Measurements from ENCODE around the gene GSTK1.

Gene GSTK1

DNA sequence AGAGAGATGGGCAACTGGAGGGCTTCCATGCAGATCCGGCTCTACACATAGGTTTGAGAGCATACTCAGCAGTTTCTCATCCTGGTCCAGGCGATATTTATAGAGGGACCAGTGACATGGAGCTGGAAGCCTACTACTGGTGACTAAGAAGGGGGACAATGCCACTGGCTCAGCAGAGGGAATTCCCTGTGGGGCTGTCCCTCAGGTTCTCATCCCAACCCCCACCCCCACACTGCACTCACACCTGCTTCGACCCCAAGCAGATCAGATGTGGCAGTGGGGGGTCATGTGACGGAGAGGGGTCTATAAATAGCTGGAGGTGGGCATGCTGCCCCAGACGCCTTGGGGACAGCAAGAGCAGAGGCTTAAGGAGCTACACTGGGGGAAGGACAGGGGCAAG, 52.5 kb downstream of the GSTK1 start, which contains the start of gene CLCN1:
Gene CLCN1 (plus strand): TSS at position 336 of the 400 bp plus-strand sequence. CDS start 102 bp downstream, outside the sequence.
- no peak for TF ChIP-seq ZNF274 (IDR thresholded peaks at IDR 0.05; ENCODE audit: low read depth, low read length)
- H3K4me3 ChIP-seq (ENCODE audit: low read length) = no peak within 1 kb of the TSS

- no peak overlapping the region for H3K4me3 ChIP-seq (ENCODE audit: low read length)
- no peak for TF ChIP-seq ZNF274 (IDR thresholded peaks at IDR 0.05; ENCODE audit: low read depth, low read length)
These were observed 53.3 kb downstream of the GSTK1 start for GRCh38 chr7:143316492-143316891.

DNA sequence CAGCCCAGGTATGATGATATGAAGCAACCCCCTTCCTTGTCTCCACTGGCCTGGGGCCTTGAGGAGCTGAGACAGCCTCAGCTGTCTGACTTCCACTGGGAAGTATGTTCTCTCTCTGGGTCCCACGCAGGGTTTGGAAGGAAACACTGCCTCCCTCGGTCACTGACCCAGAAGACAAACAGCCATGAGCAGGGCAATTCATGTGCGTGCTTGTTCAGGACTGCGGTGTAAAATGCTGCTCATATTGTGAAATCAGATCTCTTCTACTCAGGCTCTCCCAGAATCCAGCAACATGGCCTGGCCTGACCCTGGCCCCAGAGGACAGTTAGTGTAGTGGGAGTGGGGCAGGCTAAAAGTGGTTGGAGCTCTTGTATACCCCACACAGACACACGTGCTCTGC, 55.4 kb downstream of the GSTK1 start:
- no peak overlapping the region for H3K4me3 ChIP-seq (ENCODE audit: low read length)
- no peak for TF ChIP-seq ZNF274 (IDR thresholded peaks at IDR 0.05; ENCODE audit: low read depth, low read length)
